DND-41 (cell line): ENCODE results near the gene ZMYND11.
"Not testable (repeated sequence)": the region's sequence is repeated elsewhere in the genome, so short reads cannot be mapped to it uniquely, and the experiment has no call there.

ENCODE experiments used
- ATAC-seq: fragments of 200-7000 bp; cut with Tn5 transposase; 3 replicates; pipeline ENCODE4 v1.9.1; 2021; ENCODE audit warnings: low read depth; ENCODE audit not compliant: insufficient read depth
- DNase-seq: peaks from one replicate; pipeline ENCODE4 v3.0.0-alpha.2; 2020
- H2AFZ ChIP-seq: 2 replicates; pipeline ENCODE4 v1.6.0; 2012; ENCODE audit warnings: low read depth, low read length
- H3K27ac ChIP-seq: 2 replicates; pipeline ENCODE4 v1.5.1; 2012; ENCODE audit warnings: low read length, inconsistent platforms
- H3K27me3 ChIP-seq: fragments of 200-600 bp; sonication (generic); 2 replicates; pipeline ENCODE4 v1.6.0; 2012; ENCODE audit warnings: low read length, mild to moderate bottlenecking, inconsistent platforms; ENCODE audit not compliant: insufficient read depth, poor library complexity
- H3K36me3 ChIP-seq: 2 replicates; pipeline ENCODE4 v1.5.1; 2012; ENCODE audit warnings: low read length, inconsistent platforms; ENCODE audit not compliant: insufficient read depth
- H3K4me1 ChIP-seq: 2 replicates; pipeline ENCODE4 v1.5.1; 2012; ENCODE audit warnings: mild to moderate bottlenecking, low read length; ENCODE audit not compliant: insufficient read depth
- H3K4me2 ChIP-seq: 2 replicates; pipeline ENCODE4 v1.6.0; 2012; ENCODE audit warnings: mild to moderate bottlenecking, moderate library complexity, low read length, inconsistent platforms; ENCODE audit not compliant: insufficient read depth
- H3K4me3 ChIP-seq, 2 experiments: fragments of 200-600 bp in 1 of 2; shearing (Covaris generic) in 1 of 2; 2 replicates each; pipeline ENCODE4 v1.5.1; 2012 to 2016; ENCODE audit warnings: inconsistent platforms in 2 of 2, low read length in 2 of 2, mild to moderate bottlenecking in 2 of 2, low read depth in 1 of 2, moderate library complexity in 1 of 2
- H3K79me2 ChIP-seq: 2 replicates; pipeline ENCODE4 v1.6.0; 2012; ENCODE audit warnings: low read length, inconsistent platforms; ENCODE audit not compliant: insufficient read depth
- H3K9ac ChIP-seq: 2 replicates; pipeline ENCODE4 v1.6.0; 2012; ENCODE audit warnings: low read depth, mild to moderate bottlenecking, inconsistent platforms, low read length, moderate library complexity
- H3K9me3 ChIP-seq: 2 replicates; pipeline ENCODE4 v1.5.1; 2012; ENCODE audit warnings: low read length, moderate library complexity, mild to moderate bottlenecking, inconsistent platforms; ENCODE audit not compliant: insufficient read depth, severe bottlenecking
- H4K20me1 ChIP-seq: 2 replicates; pipeline ENCODE4 v1.6.0; 2012; ENCODE audit warnings: low read length; ENCODE audit not compliant: insufficient read depth
- EZH2 ChIP-seq: IDR thresholded peaks from 3 replicates; pipeline ENCODE4 v1.6.1; 2012; ENCODE audit warnings: borderline replicate concordance, low read depth, mild to moderate bottlenecking, moderate library complexity, low read length, inconsistent platforms; ENCODE audit not compliant: severe bottlenecking
- TF ChIP-seq, protein P1 (sequence below): IDR thresholded peaks from 2 replicates; pipeline ENCODE4 v1.5.1; 2012; ENCODE audit warnings: borderline replicate concordance, low read length, moderate library complexity, mild to moderate bottlenecking; ENCODE audit not compliant: poor library complexity, severe bottlenecking; ENCODE audit errors: extremely low read depth

Gene ZMYND11

DNA sequence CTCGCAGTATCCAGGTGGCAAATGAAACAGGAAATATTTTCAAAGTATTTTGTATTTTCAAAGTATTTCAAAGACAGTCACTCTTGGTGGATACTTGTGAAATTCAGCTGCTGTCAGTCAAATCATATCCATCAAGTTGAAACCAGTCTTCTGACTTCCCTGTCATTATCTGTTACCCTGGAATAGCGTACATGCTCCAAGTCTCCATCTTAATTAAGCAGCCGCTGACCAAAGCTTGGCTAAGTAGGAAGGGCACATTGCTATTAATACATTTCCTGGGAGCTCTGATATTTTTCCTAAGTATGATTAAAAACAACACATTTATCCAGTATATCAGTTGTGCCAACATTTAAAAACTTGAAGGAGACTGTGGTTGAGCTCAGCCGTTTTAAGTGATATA lies 112.2 kb downstream of the ZMYND11 start:
- H3K27ac ChIP-seq: no peak overlapping the region
- peaks cover 75% of the 10 kb centered on the region for H3K36me3 ChIP-seq
- ATAC-seq (no peak), DNase-seq (no peak)
- H3K4me3 ChIP-seq: no peak overlapping the region
- no peaks in the 10 kb centered on the region for H3K4me1 ChIP-seq
- H3K27me3 ChIP-seq: no peaks in the 10 kb centered on the region
- no peaks in the 10 kb centered on the region for H3K79me2 ChIP-seq
- TF ChIP-seq, protein P1, sequence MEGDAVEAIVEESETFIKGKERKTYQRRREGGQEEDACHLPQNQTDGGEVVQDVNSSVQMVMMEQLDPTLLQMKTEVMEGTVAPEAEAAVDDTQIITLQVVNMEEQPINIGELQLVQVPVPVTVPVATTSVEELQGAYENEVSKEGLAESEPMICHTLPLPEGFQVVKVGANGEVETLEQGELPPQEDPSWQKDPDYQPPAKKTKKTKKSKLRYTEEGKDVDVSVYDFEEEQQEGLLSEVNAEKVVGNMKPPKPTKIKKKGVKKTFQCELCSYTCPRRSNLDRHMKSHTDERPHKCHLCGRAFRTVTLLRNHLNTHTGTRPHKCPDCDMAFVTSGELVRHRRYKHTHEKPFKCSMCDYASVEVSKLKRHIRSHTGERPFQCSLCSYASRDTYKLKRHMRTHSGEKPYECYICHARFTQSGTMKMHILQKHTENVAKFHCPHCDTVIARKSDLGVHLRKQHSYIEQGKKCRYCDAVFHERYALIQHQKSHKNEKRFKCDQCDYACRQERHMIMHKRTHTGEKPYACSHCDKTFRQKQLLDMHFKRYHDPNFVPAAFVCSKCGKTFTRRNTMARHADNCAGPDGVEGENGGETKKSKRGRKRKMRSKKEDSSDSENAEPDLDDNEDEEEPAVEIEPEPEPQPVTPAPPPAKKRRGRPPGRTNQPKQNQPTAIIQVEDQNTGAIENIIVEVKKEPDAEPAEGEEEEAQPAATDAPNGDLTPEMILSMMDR: no peak
- TF ChIP-seq EZH2: no peak
- no peak overlapping the region for H3K9ac ChIP-seq
- H3K9me3 ChIP-seq: no peaks in the 10 kb centered on the region
- H2AFZ ChIP-seq: no peak overlapping the region
- no peak overlapping the region for H3K4me2 ChIP-seq
- H4K20me1 ChIP-seq: no peaks in the 10 kb centered on the region

DNA sequence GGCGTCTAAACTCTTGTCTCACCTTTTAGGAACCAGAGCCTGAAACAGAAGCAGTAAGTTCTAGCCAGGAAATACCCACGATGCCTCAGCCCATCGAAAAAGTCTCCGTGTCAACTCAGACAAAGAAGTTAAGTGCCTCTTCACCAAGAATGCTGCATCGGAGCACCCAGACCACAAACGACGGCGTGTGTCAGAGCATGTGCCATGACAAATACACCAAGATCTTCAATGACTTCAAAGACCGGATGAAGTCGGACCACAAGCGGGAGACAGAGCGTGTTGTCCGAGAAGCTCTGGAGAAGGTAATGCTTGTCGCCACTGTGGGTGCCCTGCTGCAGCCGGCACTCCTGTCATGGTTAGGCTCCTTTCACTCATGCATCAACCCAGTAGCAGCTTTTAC lies 113.1 kb downstream of the ZMYND11 start:
- no peak overlapping the region for H2AFZ ChIP-seq
- H3K27ac ChIP-seq: no peak overlapping the region
- no peak overlapping the region for H3K9ac ChIP-seq
- no peak for DNase-seq
- no peaks in the 10 kb centered on the region for H4K20me1 ChIP-seq
- no peaks in the 10 kb centered on the region for H3K79me2 ChIP-seq
- H3K4me3 ChIP-seq: no peak overlapping the region
- ATAC-seq: no peak
- H3K36me3 ChIP-seq: peaks cover 75% of the 10 kb centered on the region
- H3K27me3 ChIP-seq: no peaks in the 10 kb centered on the region
- TF ChIP-seq, protein P1: no peak
- TF ChIP-seq EZH2: no peak
- H3K4me2 ChIP-seq: no peak overlapping the region
- H3K9me3 ChIP-seq: no peaks in the 10 kb centered on the region
- no peaks in the 10 kb centered on the region for H3K4me1 ChIP-seq

DNA sequence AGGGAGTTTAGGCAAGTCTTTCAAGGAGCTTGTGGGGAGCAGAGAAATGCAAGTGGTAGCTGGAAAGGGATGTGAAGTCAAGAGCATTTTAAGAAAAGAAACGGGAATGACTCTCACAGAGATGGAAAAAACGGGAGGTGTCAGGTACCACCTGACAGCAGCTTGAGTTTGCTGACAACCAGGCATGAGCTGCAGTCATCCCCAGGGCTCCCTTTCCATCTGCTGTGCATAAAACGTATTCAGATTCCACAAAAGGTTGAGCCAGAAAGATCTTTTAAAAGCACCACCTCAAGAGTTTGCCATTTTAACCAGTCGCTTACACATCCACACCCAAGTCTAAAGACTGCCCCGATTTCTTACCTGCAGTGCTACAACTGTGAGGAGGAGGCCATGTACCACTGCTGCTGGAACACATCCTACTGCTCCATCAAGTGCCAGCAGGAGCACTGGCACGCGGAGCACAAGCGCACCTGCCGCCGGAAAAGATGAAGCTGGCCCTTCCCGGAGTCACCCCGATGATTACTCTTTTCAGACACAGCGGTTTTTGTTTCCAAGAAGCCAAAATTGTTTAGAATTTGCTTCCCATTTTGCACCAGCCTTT lies 116.8 kb downstream of the ZMYND11 start:
- TF ChIP-seq, protein P1: no peak
- TF ChIP-seq EZH2: no peak
- Histone ChIP-seq H3K27me3 (no peaks in the 10 kb centered on the region), H3K4me2 (no peak overlapping the region), H4K20me1 (no peaks in the 10 kb centered on the region), H3K79me2 (no peaks in the 10 kb centered on the region), H3K4me3 (no peak overlapping the region), H3K27ac (no peak overlapping the region), H2AFZ (no peak overlapping the region), H3K9ac (no peak overlapping the region), H3K9me3 (no peaks in the 10 kb centered on the region), H3K36me3 (peaks cover 58% of the 10 kb centered on the region), H3K4me1 (no peaks in the 10 kb centered on the region)
- no peak for ATAC-seq
- no peak for DNase-seq

- no peak for DNase-seq
- no peak overlapping the region for H3K9ac ChIP-seq
- H3K27me3 ChIP-seq: no peaks in the 10 kb centered on the region
- peaks cover 13% of the 10 kb centered on the region for H3K4me1 ChIP-seq
- H4K20me1 ChIP-seq: no peaks in the 10 kb centered on the region
- H3K27ac ChIP-seq: no peak overlapping the region
- no peaks in the 10 kb centered on the region for H3K36me3 ChIP-seq
- ATAC-seq: no peak
- no peak overlapping the region for H2AFZ ChIP-seq
- H3K79me2 ChIP-seq: no peaks in the 10 kb centered on the region
- no peak for TF ChIP-seq EZH2
- TF ChIP-seq, protein P1: no peak
- no peak overlapping the region for H3K4me3 ChIP-seq
- no peak overlapping the region for H3K4me2 ChIP-seq
- no peaks in the 10 kb centered on the region for H3K9me3 ChIP-seq
Measured at GRCh38 chr10:260819-261429, 125.7 kb downstream of the ZMYND11 start.

DNA sequence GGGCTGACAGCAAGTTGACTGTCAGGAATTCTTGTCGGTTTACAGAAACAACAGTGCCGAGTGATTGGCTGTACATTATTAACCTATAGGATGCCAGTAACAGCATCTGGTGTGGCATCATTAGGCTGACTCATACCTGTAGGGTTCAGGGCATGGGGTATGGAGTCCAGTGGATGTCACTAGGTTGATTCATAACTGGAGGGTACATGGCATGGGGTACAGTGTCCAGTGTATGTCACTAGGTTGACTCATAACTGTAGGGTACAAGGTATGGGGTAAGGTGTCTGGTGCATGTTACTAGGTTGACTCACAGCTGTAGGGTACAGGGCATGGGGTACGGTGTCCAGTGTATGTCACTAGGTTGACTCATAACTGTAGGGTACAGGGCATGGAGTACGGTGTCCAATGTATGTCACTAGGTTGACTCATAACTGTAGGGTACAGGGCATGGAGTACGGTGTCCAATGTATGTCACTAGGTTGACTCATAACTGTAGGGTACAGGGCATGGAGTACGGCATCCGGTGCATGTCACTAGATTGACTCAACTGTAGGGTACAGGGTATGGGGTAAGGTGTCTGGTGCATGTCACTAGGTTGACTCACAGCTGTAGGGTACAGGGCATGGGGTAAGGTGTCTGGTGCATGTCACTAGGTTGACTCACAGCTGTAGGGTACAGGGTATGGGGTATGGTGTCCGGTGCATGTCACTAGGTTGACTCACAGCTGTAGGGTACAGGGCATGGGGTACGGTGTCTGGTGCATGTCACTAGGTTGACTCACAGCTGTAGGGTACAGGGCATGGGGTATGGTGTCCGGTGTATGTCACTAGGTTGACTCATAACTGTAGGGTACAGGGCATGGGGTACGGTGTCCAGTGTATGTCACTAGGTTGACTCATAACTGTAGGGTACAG lies 129.2 kb downstream of the ZMYND11 start:
- H3K4me2 ChIP-seq, DNase-seq, H3K36me3 ChIP-seq, H3K27me3 ChIP-seq, H3K79me2 ChIP-seq, H2AFZ ChIP-seq, H3K9ac ChIP-seq, H3K27ac ChIP-seq, H4K20me1 ChIP-seq, H3K4me3 ChIP-seq, H3K9me3 ChIP-seq, ATAC-seq: not testable (repeated sequence)
- peaks cover 13% of the 10 kb centered on the region for H3K4me1 ChIP-seq
